ENCODE results near the gene PSG3. TPM values are rescaled to one million over a fixed set of nuclear protein-coding genes. Genes with fewer than 3 reads are reported as not detected.
"Not testable (repeated sequence)": the region's sequence is repeated elsewhere in the genome, so short reads cannot be mapped to it uniquely, and the experiment has no call there.

PSG3 gene
- total RNA-seq, 1 experiment from 2014 or later, result not detected

DNA sequence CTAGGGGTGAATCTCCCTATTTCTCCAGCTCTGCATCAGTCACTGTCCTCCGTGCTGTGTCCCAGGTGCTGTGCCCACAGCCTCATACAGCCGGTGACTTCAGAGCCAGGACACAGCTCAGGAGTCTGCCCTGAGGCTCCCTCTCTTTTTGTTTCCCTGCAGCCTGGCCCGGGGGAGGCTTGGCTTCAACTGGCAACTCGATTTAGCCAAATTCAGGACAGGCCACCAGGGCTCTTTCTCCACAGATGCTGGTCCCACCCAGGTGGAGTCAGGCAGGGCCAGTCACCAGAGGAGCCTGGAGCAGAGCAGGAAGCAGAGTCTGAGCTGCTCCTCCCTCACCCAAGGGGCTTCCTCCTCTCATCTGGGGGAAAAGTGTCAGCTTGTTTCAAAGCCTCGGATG is 11.9 kb downstream of the PSG3 start:
- H3K4me1 ChIP-seq (replicated peaks; ENCODE audit: insufficient read depth); H3F3A ChIP-seq (ENCODE audit: insufficient read depth, low read depth); CTCF ChIA-PET; H3K79me2 ChIP-seq (ENCODE audit: low read depth); POLR2A ChIA-PET (ENCODE audit: unreplicated experiment); H3K4me2 ChIP-seq; H4K20me1 ChIP-seq (ENCODE audit: insufficient read depth); H3K27me3 ChIP-seq (ENCODE audit: insufficient read depth, low read depth); H3K36me3 ChIP-seq (ENCODE audit: low read depth); intact Hi-C loops (cut with micrococcal nuclease; ENCODE audit: unreplicated experiment); H3K9me3 ChIP-seq (ENCODE audit: insufficient read depth, low read depth); H3K9me2 ChIP-seq (ENCODE audit: insufficient read depth); H3K27ac ChIP-seq; DNase-seq; H3K4me3 ChIP-seq; H2AFZ ChIP-seq; BruUV-seq (replicated peaks): not testable (repeated sequence)

DNA sequence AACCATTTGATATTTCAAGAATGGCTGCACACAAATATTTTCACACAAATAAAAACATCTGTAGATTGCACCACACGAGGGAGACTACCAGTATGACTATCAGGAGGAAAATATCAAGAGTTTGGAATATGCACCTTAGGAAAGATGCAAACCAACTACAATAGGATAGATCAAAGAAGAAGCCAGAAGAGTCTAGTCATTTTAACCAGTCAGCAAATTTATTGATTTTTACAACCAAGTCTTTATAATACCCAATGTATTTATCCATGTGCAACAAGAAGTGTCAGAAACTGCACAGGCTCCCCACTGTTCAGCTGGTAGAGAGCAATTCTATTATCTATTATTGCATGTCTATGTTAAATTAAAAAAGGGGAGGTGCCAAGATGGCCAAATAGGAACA is 26.3 kb downstream of the PSG3 start:
- H3K4me2 ChIP-seq; CTCF ChIA-PET; BruUV-seq (replicated peaks); POLR2A ChIA-PET (ENCODE audit: unreplicated experiment); H3K9me3 ChIP-seq (ENCODE audit: insufficient read depth, low read depth); H3K79me2 ChIP-seq (ENCODE audit: low read depth); H2AFZ ChIP-seq; DNase-seq; H3K4me3 ChIP-seq; H3K4me1 ChIP-seq (replicated peaks; ENCODE audit: insufficient read depth); H3K36me3 ChIP-seq (ENCODE audit: low read depth); H3F3A ChIP-seq (ENCODE audit: insufficient read depth, low read depth); H4K20me1 ChIP-seq (ENCODE audit: insufficient read depth); H3K9me2 ChIP-seq (ENCODE audit: insufficient read depth); H3K27ac ChIP-seq; intact Hi-C loops (cut with micrococcal nuclease; ENCODE audit: unreplicated experiment): not testable (repeated sequence)
- peaks cover 19% of the 10 kb centered on the region; the same call in 1 of the 2 replicates for H3K27me3 ChIP-seq (ENCODE audit: insufficient read depth, low read depth)

DNA sequence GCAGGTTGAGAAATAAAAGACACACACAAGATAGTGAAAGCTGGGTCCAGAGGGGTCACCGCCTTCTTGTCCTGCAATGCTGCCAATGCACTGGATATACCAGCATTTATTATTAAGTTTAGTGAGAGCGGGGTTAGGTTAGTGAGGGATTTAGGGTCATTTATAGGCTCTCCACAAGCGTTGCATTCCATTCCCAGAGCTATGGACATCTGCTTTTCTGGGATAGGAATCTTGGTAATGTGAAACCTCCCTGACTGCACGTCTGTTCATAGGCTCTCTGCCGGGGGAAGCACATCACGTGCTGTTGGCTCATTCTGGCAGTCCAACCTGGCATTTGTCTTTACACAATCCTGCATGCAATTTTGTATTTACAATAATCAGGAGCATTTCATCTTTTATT is 27.5 kb downstream of the PSG3 start:
- intact Hi-C loops (cut with micrococcal nuclease; ENCODE audit: unreplicated experiment); H3K36me3 ChIP-seq (ENCODE audit: low read depth); BruUV-seq (replicated peaks); H3K4me2 ChIP-seq; POLR2A ChIA-PET (ENCODE audit: unreplicated experiment); CTCF ChIA-PET; H3K9me3 ChIP-seq (ENCODE audit: insufficient read depth, low read depth); H3K79me2 ChIP-seq (ENCODE audit: low read depth); H3K9me2 ChIP-seq (ENCODE audit: insufficient read depth); H4K20me1 ChIP-seq (ENCODE audit: insufficient read depth); H3K27ac ChIP-seq; H3K4me1 ChIP-seq (replicated peaks; ENCODE audit: insufficient read depth); H3K4me3 ChIP-seq; H2AFZ ChIP-seq; H3F3A ChIP-seq (ENCODE audit: insufficient read depth, low read depth); DNase-seq: not testable (repeated sequence)
- H3K27me3 ChIP-seq (ENCODE audit: insufficient read depth, low read depth), result peaks cover 11% of the 10 kb centered on the region; the same call in 1 of the 2 replicates

DNA sequence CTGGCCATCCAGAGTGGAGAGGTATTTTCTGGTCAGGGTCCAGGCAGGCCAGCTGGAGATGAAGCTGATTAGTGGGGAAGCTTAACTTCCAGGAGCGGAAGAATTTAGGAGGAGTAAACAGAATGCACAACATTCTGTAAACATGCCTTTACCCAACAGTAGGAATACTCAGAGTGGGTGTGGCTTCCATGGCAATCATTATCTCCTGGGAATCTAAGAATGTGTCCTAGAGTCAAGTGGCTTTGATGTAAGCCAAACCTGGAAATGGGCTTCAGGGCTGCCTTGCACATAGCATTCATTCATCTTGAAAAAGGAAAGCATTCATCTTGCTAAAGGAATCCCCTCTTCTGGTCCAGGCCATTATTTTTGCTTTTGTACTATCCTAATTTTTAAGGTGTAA is 29.3 kb downstream of the PSG3 start:
- H4K20me1 ChIP-seq (ENCODE audit: insufficient read depth); H3K4me2 ChIP-seq; H3K4me3 ChIP-seq; H3K9me3 ChIP-seq (ENCODE audit: insufficient read depth, low read depth); H3K27ac ChIP-seq; H3K79me2 ChIP-seq (ENCODE audit: low read depth); H2AFZ ChIP-seq; DNase-seq; H3F3A ChIP-seq (ENCODE audit: insufficient read depth, low read depth); H3K36me3 ChIP-seq (ENCODE audit: low read depth); BruUV-seq (replicated peaks); H3K4me1 ChIP-seq (replicated peaks; ENCODE audit: insufficient read depth); CTCF ChIA-PET; H3K9me2 ChIP-seq (ENCODE audit: insufficient read depth); POLR2A ChIA-PET (ENCODE audit: unreplicated experiment); intact Hi-C loops (cut with micrococcal nuclease; ENCODE audit: unreplicated experiment): not testable (repeated sequence)
- H3K27me3 ChIP-seq (ENCODE audit: insufficient read depth, low read depth), result peaks cover 11% of the 10 kb centered on the region; the same call in 1 of the 2 replicates

DNA sequence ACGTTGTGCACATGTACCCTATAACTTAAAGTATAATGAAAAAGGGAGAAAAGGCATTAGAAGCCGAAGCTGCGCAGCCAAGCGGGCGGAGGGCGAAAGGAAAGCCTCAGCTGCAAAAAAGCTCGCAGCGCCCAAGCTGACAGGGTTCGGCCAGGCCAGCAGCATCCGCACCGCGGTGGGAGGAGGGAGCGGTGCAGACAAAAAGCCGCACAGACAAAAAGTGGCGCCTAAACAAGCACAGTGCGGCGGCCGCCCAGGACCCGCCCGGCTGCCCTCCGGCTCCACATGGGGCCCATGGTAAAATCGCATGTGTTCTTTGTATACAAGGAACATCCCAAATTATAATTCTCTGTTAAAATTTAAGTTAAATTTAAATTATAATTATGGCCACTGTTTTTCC is 42.4 kb downstream of the PSG3 start:
- Histone ChIP-seq H4K20me1 (ENCODE audit: insufficient read depth) (no peaks in the 10 kb centered on the region), H2AFZ (no peak overlapping the region), H3K9me2 (ENCODE audit: insufficient read depth) (no peaks in the 10 kb centered on the region), H3F3A (ENCODE audit: insufficient read depth, low read depth) (no peaks in the 10 kb centered on the region), H3K36me3 (ENCODE audit: low read depth) (no peaks in the 10 kb centered on the region), H3K9me3 (ENCODE audit: insufficient read depth, low read depth) (peaks cover 2% of the 10 kb centered on the region), H3K4me1 (replicated peaks; ENCODE audit: insufficient read depth) (no peaks in the 10 kb centered on the region), H3K4me2 (no peak overlapping the region), H3K27ac (no peak overlapping the region), H3K27me3 (ENCODE audit: insufficient read depth, low read depth) (peaks cover 46% of the 10 kb centered on the region; the same call in 1 of the 2 replicates), H3K79me2 (ENCODE audit: low read depth) (no peaks in the 10 kb centered on the region), H3K4me3 (no peak overlapping the region)
- no peak for DNase-seq
- CTCF ChIA-PET, result no interaction called here
- POLR2A ChIA-PET (ENCODE audit: unreplicated experiment), result no interaction called here
- TF ChIP-seq EZH2 (IDR thresholded peaks at IDR 0.05; ENCODE audit: low read depth), result no peak
- TF ChIP-seq, protein P1, sequence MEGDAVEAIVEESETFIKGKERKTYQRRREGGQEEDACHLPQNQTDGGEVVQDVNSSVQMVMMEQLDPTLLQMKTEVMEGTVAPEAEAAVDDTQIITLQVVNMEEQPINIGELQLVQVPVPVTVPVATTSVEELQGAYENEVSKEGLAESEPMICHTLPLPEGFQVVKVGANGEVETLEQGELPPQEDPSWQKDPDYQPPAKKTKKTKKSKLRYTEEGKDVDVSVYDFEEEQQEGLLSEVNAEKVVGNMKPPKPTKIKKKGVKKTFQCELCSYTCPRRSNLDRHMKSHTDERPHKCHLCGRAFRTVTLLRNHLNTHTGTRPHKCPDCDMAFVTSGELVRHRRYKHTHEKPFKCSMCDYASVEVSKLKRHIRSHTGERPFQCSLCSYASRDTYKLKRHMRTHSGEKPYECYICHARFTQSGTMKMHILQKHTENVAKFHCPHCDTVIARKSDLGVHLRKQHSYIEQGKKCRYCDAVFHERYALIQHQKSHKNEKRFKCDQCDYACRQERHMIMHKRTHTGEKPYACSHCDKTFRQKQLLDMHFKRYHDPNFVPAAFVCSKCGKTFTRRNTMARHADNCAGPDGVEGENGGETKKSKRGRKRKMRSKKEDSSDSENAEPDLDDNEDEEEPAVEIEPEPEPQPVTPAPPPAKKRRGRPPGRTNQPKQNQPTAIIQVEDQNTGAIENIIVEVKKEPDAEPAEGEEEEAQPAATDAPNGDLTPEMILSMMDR (conservative IDR thresholded peaks at IDR 0.05), result no peak
- intact Hi-C loops (cut with micrococcal nuclease; ENCODE audit: unreplicated experiment), result loop anchor here (10.0 kb wide), 1 partner anchor 187 kb away; no protein-coding TSS in a partner anchor
- no TSS peak for BruUV-seq (replicated peaks)
